ENCODE data around the gene JAK3. TPM values are rescaled to one million over a fixed set of nuclear protein-coding genes. Genes with fewer than 3 reads are reported as not detected.

Gene JAK3
- total RNA-seq, 1 donor from 2014 or later, result 212 TPM

DNA sequence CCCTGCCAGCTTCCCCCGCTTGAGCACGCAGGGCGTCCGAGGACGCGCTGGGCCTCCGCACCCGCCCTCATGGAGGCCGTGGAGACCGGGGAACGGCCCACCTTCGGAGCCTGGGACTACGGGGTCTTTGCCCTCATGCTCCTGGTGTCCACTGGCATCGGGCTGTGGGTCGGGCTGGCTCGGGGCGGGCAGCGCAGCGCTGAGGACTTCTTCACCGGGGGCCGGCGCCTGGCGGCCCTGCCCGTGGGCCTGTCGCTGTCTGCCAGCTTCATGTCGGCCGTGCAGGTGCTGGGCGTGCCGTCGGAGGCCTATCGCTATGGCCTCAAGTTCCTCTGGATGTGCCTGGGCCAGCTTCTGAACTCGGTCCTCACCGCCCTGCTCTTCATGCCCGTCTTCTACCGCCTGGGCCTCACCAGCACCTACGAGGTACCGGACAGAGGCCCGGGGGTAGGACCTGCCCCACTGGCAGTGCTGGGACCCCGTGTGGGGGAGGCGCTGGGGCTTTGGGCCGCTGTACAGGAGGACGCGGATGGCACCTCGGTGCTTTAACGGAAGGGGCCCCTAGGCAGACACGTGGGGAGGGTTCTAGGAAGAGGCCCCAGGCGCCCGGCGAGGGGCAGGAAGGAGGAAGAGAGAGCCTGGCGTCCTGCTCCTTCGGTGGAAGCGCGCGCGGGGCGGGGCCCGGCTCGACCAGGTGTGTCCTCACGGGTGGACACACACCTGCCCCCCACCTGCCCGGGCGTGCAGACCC lies 24.6 kb upstream of the JAK3 start:
- Mint-ChIP-seq H3K9me3 (no peaks in the 10 kb centered on the region), H3K27ac (no peak overlapping the region), H3K4me1 (ENCODE audit: low read depth) (peaks cover 2% of the 10 kb centered on the region), H3K4me3 (ENCODE audit: low read depth) (peak overlapping the region; percentile 81), H3K27me3 (ENCODE audit: low read depth) (peaks cover 2% of the 10 kb centered on the region), H3K36me3 (ENCODE audit: low read depth) (no peaks in the 10 kb centered on the region)
- no peak for DNase-seq (ENCODE audit: low spot score)
- intact Hi-C loops (cut with micrococcal nuclease), result loop anchor here (2.0 to 5.0 kb wide), 2 partner anchors 60 to 125 kb away; partner anchors contain the start of gene CCDC124

DNA sequence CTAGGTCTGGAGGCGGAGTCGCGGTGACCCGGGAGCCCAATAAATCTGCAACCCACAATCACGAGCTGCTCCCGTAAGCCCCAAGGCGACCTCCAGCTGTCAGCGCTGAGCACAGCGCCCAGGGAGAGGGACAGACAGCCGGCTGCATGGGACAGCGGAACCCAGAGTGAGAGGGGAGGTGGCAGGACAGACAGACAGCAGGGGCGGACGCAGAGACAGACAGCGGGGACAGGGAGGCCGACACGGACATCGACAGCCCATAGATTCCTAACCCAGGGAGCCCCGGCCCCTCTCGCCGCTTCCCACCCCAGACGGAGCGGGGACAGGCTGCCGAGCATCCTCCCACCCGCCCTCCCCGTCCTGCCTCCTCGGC lies 24.1 kb upstream of the JAK3 start, which contains the start of gene SLC5A5:
TSS of gene SLC5A5 (plus strand) at position 68 of the 373 bp plus-strand sequence. CDS start 375 bp downstream, outside the sequence.
- DNase-seq (ENCODE audit: low spot score), result no peak
- no peaks in the 10 kb centered on the region for H3K9me3 Mint-ChIP-seq
- intact Hi-C loops (cut with micrococcal nuclease), result loop anchor here (2.0 to 5.0 kb wide), 2 partner anchors 61 to 125 kb away; partner anchors contain the start of gene CCDC124
- H3K4me3 Mint-ChIP-seq (ENCODE audit: low read depth), result peak within 1 kb of the TSS; percentile 81
- peaks cover 2% of the 10 kb centered on the region for H3K27me3 Mint-ChIP-seq (ENCODE audit: low read depth)
- H3K27ac Mint-ChIP-seq, result no peak within 1 kb of the TSS
- H3K36me3 Mint-ChIP-seq (ENCODE audit: low read depth), result no peaks in the 10 kb centered on the region
- peaks cover 2% of the 10 kb centered on the region for H3K4me1 Mint-ChIP-seq (ENCODE audit: low read depth)

DNA sequence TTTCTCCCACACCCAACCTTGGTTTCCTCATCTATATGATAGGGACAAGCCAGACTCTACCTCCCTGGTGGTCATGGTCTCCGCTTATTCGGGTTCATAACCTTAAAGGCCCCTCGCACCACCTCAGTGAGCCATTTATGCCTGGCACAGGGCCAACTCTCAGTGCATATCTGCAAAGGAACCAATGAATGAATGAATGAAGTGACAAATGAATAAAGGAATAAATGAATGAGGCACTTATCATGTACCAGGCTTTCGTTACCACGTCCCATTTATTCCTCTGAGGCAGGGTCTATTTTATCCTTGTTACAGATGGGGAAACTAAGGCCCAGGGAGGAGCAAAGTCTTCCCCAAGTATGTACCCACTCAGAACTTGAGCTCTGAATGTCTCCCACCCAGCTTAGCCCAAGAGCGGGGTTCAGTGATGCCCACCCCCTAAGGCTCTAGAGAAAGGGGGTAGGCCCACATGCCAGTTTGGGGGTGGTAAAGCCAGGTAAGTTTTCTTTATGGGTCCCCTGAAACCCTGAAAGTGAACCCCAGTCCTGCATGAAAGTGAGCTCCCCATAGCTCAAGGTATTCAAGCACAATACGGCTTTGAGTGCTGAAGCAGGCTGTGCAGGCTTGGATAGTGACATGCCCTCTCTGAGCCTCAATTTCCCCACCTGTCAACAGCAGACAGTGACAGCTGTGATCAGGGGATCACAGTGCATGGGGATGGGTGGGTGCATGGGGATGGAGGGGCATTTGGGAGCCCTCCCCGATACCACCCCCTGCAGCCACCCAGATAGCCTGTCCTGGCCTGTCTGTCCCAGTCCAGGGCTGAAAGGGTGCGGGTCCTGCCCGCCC lies 23.5 kb upstream of the JAK3 start:
- no peak for DNase-seq (ENCODE audit: low spot score)
- Mint-ChIP-seq H3K9me3 (no peaks in the 10 kb centered on the region), H3K4me1 (ENCODE audit: low read depth) (peaks cover 2% of the 10 kb centered on the region), H3K27ac (no peak overlapping the region), H3K36me3 (ENCODE audit: low read depth) (peaks cover 3% of the 10 kb centered on the region), H3K4me3 (ENCODE audit: low read depth) (peak overlapping the region; percentile 81), H3K27me3 (ENCODE audit: low read depth) (peaks cover 2% of the 10 kb centered on the region)
- intact Hi-C loops (cut with micrococcal nuclease), result loop anchor here (5.0 kb wide), 1 partner anchor 126 kb away; no protein-coding TSS in a partner anchor

DNA sequence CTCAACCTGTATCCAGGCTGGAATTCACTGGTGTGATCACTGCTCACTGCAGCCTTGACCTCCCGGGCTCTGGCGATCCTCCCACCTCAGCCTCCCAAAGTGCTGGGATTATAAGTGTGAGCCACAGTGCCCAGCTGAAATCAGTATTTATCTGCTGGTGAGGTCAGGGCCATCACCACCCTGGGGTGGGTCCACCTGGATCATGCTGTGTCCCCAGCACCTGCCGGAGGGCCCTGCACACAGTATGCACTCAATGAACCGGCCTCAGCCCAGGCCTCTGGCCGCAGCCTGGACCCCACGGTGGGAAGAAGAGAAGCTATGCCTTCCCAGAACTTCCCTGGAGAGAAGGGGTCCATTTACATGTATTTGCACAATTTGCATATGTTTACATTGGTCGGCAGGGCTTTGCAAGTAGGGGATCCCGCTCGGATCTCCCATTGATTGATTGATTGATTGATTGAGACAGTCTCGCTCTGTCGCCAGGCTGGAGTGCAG lies 21.4 kb upstream of the JAK3 start:
- H3K27ac Mint-ChIP-seq, result no peak overlapping the region
- no peaks in the 10 kb centered on the region for H3K9me3 Mint-ChIP-seq
- peaks cover 17% of the 10 kb centered on the region for H3K36me3 Mint-ChIP-seq (ENCODE audit: low read depth)
- no peak overlapping the region for H3K4me3 Mint-ChIP-seq (ENCODE audit: low read depth)
- H3K4me1 Mint-ChIP-seq (ENCODE audit: low read depth), result peaks cover 2% of the 10 kb centered on the region
- DNase-seq (ENCODE audit: low spot score), result no peak
- no peaks in the 10 kb centered on the region for H3K27me3 Mint-ChIP-seq (ENCODE audit: low read depth)
- intact Hi-C loops (cut with micrococcal nuclease), result no loop called here

DNA sequence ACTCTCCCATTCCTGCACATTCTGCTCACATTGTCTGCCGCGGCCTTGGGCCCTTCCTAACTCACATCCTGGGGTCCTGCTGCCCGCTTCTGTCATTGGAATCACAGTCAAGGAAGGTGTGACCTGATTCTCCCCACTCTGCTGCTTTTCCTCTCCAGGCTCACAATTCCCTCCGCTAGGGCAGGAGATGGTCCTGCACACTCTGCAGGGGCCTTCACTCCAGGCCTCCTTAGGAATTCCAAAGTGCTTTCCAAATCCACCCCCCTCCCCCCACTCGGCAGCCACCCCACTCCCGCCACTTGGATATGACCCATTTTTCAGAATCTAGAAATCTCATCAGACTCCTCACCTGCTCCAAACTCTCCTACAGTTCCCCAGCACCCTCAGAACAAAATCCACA lies 20.9 kb upstream of the JAK3 start:
- no peak for DNase-seq (ENCODE audit: low spot score)
- Mint-ChIP-seq H3K4me1 (ENCODE audit: low read depth) (peaks cover 2% of the 10 kb centered on the region), H3K27me3 (ENCODE audit: low read depth) (no peaks in the 10 kb centered on the region), H3K9me3 (no peaks in the 10 kb centered on the region), H3K36me3 (ENCODE audit: low read depth) (peaks cover 22% of the 10 kb centered on the region), H3K4me3 (ENCODE audit: low read depth) (no peak overlapping the region), H3K27ac (no peak overlapping the region)
- intact Hi-C loops (cut with micrococcal nuclease), result no loop called here

DNA sequence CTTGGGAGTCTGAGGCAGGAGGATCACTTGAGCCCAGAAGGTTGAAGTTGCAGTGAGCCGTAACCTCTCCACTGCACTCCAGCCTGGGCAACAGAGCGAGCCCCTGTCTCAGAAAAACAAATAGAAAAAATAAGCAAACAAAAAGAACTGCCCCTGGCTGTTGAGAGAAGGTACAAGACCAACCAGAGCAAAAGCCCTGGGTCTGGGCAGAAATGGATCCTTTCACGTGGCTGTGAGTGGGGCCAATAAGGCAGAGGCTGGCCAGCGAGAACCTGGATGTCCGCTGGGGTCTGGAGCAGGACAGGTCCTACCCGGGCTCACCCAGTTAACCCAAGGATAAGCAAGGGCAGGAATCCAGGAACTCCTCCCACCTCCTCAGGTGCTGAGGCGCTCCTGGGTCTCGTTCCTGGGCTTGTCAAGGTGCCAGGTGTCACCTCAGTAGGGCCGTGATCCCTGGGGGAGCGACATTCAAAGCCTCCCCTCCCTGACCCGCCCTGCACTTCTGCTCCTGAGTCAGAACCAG lies 19.2 kb upstream of the JAK3 start:
- peaks cover 2% of the 10 kb centered on the region for H3K4me1 Mint-ChIP-seq (ENCODE audit: low read depth)
- no peaks in the 10 kb centered on the region for H3K27me3 Mint-ChIP-seq (ENCODE audit: low read depth)
- H3K9me3 Mint-ChIP-seq, result no peaks in the 10 kb centered on the region
- DNase-seq (ENCODE audit: low spot score), result no peak
- intact Hi-C loops (cut with micrococcal nuclease), result no loop called here
- peaks cover 36% of the 10 kb centered on the region for H3K36me3 Mint-ChIP-seq (ENCODE audit: low read depth)
- no peak overlapping the region for H3K4me3 Mint-ChIP-seq (ENCODE audit: low read depth)
- no peak overlapping the region for H3K27ac Mint-ChIP-seq

DNA sequence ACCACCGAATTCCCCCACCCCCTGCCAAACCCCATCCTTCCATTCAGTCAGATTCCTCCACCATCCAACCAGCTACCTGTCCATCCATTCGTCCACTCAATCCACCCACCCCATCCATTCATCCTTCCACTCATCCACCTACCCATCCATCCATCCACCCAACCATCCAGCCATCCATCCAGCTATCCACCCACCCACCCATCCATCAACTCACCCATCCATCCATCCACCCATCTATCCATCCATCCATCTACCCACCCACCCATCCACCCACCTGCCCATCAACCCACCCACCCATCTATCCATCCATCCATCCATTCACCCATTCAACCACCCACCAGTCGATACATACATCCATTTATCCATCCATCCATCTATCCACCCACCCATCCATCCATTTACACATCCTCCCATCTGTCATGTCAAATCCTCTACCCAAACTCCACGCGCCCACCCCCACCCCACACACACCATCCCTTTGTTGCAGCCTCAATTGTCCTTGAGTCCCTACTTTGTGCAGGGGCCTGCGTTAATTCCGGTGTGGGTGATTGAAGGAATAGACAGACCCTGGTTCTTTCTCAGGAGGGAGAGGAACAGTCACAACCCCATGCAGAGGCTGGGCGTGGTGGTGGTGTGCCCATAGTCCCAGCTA lies 18.7 kb upstream of the JAK3 start:
- no peaks in the 10 kb centered on the region for H3K27me3 Mint-ChIP-seq (ENCODE audit: low read depth)
- no peak overlapping the region for H3K27ac Mint-ChIP-seq
- no peak overlapping the region for H3K4me3 Mint-ChIP-seq (ENCODE audit: low read depth)
- H3K36me3 Mint-ChIP-seq (ENCODE audit: low read depth), result peaks cover 42% of the 10 kb centered on the region
- DNase-seq (ENCODE audit: low spot score), result no peak
- H3K4me1 Mint-ChIP-seq (ENCODE audit: low read depth), result peaks cover 3% of the 10 kb centered on the region
- intact Hi-C loops (cut with micrococcal nuclease), result no loop called here
- H3K9me3 Mint-ChIP-seq, result no peaks in the 10 kb centered on the region

DNA sequence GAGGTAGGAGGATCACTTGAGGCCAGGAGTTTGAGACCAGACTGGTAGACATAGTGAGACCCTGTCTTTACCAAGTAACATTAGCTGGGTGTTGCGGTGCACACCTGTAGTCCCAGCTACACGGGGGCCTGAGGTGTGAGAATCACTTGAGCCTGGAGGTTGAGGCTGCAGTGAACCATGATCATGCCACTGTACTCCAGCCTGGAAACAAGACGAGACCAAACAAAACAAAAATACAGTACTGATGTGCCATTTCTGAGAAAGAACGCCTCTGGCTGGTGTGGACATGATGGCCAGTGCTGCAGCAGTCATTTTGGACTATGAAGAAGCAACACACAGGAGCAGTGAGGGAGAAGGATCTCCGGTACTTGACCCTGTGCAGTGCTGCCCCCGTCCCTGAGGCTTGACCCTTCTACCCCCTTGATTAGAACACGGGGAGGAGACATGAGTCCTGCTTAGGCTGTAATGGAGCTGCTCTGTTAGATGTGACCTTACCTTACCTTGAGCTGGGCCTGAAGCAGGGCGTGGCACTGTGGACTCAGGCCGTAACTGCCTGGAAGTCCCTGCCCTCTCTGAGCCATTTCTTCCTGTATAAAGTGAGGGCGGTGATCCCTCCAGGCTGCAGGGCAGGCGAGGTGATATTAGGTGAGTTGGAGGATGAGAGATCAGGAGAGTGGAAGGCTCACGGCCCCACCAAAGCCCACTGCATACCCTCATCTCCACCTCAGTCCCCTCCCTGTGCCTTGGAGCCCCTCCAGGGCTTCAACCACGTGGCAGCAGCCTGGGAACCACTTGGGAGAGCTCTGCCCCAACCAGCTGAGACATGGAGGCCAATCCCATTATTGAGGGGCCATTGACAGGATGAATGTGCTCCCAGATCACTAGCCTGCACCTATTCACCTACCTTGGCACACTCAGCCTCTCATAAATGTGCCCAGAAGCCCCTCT lies 17.9 kb upstream of the JAK3 start:
- H3K9me3 Mint-ChIP-seq, result no peaks in the 10 kb centered on the region
- peak overlapping the region; percentile 42 for H3K27ac Mint-ChIP-seq
- intact Hi-C loops (cut with micrococcal nuclease), result no loop called here
- H3K4me3 Mint-ChIP-seq (ENCODE audit: low read depth), result no peak overlapping the region
- H3K36me3 Mint-ChIP-seq (ENCODE audit: low read depth), result peaks cover 50% of the 10 kb centered on the region
- H3K4me1 Mint-ChIP-seq (ENCODE audit: low read depth), result peaks cover 9% of the 10 kb centered on the region
- no peak for DNase-seq (ENCODE audit: low spot score)
- no peaks in the 10 kb centered on the region for H3K27me3 Mint-ChIP-seq (ENCODE audit: low read depth)

DNA sequence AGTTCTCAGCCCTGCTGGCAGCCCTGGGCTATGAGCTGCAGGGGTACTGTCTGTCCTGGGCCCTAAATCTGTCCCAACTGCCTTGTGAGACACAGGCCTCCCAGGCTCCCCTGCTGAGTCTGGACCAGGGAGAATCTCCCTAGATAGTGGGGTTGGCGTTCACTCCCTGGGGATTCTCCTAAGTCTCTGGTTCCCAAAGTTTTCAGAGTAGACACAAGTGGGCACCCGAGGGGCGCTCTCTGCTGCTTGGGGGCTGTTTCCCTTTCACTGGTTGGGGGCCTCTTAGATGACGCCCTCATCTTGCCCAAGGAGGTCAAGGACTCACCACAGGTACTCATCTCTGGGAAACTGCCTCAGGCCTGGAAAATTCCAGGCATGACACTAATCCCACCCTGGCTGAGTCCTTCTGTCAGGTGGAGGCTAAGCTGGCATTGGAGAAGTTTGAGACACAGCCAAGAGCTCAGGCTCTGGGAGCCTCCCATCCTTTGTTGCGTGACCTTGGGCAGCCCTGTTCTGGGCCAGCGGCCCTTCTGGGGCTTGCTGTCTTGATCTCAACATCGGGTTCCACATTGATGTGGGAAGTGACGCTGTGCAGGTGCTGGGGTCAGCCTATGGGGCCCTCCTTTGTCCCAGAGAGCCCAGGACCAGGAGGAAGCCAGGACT lies 15.9 kb upstream of the JAK3 start:
- DNase-seq (ENCODE audit: low spot score), result no peak
- Mint-ChIP-seq H3K36me3 (ENCODE audit: low read depth) (peaks cover 62% of the 10 kb centered on the region), H3K9me3 (no peaks in the 10 kb centered on the region), H3K4me3 (ENCODE audit: low read depth) (peak overlapping the region; percentile 51), H3K27me3 (ENCODE audit: low read depth) (no peaks in the 10 kb centered on the region), H3K27ac (no peak overlapping the region), H3K4me1 (ENCODE audit: low read depth) (peaks cover 14% of the 10 kb centered on the region)
- intact Hi-C loops (cut with micrococcal nuclease), result no loop called here

DNA sequence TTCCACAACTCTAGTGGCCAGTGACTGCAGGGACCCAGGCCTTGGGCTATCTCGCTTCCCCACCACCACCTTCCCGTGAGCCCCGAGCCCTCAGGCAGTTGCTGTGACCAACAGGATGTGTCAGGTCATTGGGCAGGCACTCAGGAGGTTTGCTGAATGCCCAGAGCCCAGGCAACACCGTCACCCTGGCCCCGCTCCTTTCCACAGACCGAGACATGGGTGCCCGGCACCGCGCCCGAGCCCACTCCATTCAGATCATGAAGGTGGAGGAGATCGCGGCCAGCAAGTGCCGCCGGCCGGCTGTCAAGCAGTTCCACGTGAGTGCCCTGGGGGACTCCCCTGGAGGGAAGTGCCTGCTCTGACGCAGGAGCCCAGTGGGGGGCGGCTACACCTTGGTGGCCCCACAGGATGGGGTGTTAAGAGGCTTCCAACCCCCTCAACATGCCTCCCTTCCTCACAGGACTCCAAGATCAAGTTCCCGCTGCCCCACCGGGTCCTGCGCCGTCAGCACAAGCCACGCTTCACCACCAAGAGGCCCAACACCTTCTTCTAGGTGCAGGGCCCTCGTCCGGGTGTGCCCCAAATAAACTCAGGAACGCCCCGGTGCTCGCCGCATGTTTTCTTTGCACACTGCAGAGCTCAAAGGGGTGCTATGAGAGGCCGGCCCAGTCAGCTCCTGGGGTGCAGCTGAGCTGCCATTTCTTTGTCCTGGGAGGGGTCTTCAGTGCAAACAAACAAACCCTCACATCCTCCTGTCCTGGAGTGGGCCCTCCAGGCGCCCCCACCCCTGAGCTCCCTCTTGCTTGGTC lies 15.1 kb upstream of the JAK3 start:
- Mint-ChIP-seq H3K27ac (peak overlapping the region; percentile 73), H3K4me1 (ENCODE audit: low read depth) (peaks cover 14% of the 10 kb centered on the region), H3K4me3 (ENCODE audit: low read depth) (peak overlapping the region; percentile 67), H3K27me3 (ENCODE audit: low read depth) (no peaks in the 10 kb centered on the region), H3K36me3 (ENCODE audit: low read depth) (peaks cover 62% of the 10 kb centered on the region), H3K9me3 (no peaks in the 10 kb centered on the region)
- DNase-seq (ENCODE audit: low spot score), result no peak
- intact Hi-C loops (cut with micrococcal nuclease), result no loop called here

All from activated T-helper 2 cell treated with anti-CD3 and anti-CD28 coated beads, Interferon-gamma antibody, Interleukin-2, Interleukin-4, amounts not matched to agents 10 μg/mL and 5 μg/mL and 100 μg/mL, durations not matched to agents 14 hours and 24 hours and 36 hours (primary cell).